ENCODE measurements around the gene OR10G8. TPM values are rescaled to one million over a fixed set of nuclear protein-coding genes. Genes with fewer than 3 reads are reported as not detected.

The OR10G8 gene
- total RNA-seq, 1 experiment from 2014 or later, result not detected

- H2AK5ac ChIP-seq (ENCODE audit: insufficient read length, low read length), result no peak overlapping the region
- no peak overlapping the region for H2BK5ac ChIP-seq (ENCODE audit: insufficient read length, low read length)
- Mint-ChIP-seq H3K27ac (no peak overlapping the region), H3K9me3 (no peaks in the 10 kb centered on the region; a peak in 1 of 5 replicates), H3K36me3 (ENCODE audit: insufficient read depth in 1 of 3, low read depth in 3 of 3) (no peaks in the 10 kb centered on the region), H3K4me1 (peaks cover 0 to 8% of the 10 kb centered on the region in 2 experiments; a peak in 2 of 4 replicates), H3K27me3 (ENCODE audit: low read depth) (no peaks in the 10 kb centered on the region), H3K4me3 (no peak overlapping the region)
- H4K5ac ChIP-seq (ENCODE audit: insufficient read length, low read depth, low read length), result no peak overlapping the region
- no peak overlapping the region for H4K8ac ChIP-seq (replicated peaks; ENCODE audit: insufficient read length, low read depth, low read length)
- no peak for DNase-seq
- H2AFZ ChIP-seq (ENCODE audit: low read length), result no peak overlapping the region
- TF ChIP-seq CTCF (conservative IDR thresholded peaks at IDR 0.05), result no peak
- H3K4ac ChIP-seq (ENCODE audit: low read depth, low read length), result no peak overlapping the region
- H3K4me2 ChIP-seq (ENCODE audit: insufficient read depth, insufficient read length, low read length), result no peak overlapping the region
- no peak overlapping the region for H3T11ph ChIP-seq (ENCODE audit: low read length)
- H3K14ac ChIP-seq (ENCODE audit: insufficient read depth, low read length), result no peak overlapping the region
- no peaks in the 10 kb centered on the region for H3K9me3 ChIP-seq (ENCODE audit: control insufficient read depth, low read depth, low read length)
- H2BK120ac ChIP-seq (ENCODE audit: low read depth, low read length, poor library complexity, severe bottlenecking), result no peak overlapping the region
- H3K27me3 ChIP-seq (ENCODE audit: insufficient read depth, low read length), result no peaks in the 10 kb centered on the region
- no peak overlapping the region for H3K23ac ChIP-seq (ENCODE audit: insufficient read length, low read depth, low read length)
- H2BK15ac ChIP-seq (ENCODE audit: low read depth, low read length), result no peak overlapping the region
- H3K18ac ChIP-seq (ENCODE audit: insufficient read length, low read depth, low read length), result no peak overlapping the region
- no peak overlapping the region for H2BK12ac ChIP-seq (ENCODE audit: insufficient read length, low read depth, low read length)
- no peaks in the 10 kb centered on the region for H3K79me1 ChIP-seq (ENCODE audit: insufficient read depth, low read depth, low read length, poor library complexity, severe bottlenecking)
- H4K91ac ChIP-seq (ENCODE audit: insufficient read length, low read depth, low read length), result no peak overlapping the region
- H3K4me1 ChIP-seq (ENCODE audit: insufficient read depth, low read length), result no peaks in the 10 kb centered on the region
- H3K9ac ChIP-seq (ENCODE audit: extremely low read depth, insufficient read length, low read length), result no peak overlapping the region
- no peak overlapping the region for H2BK20ac ChIP-seq (ENCODE audit: low read depth, low read length, poor library complexity, severe bottlenecking)
- no peak overlapping the region for H3K27ac ChIP-seq (ENCODE audit: insufficient read length, low read depth, low read length)
- H3K79me2 ChIP-seq (ENCODE audit: insufficient read depth, low read length), result no peaks in the 10 kb centered on the region
- WGBS (ENCODE audit: extremely low coverage, insufficient read length, low lambda C conversion rate), result no CpG with 5 or more reads among the region's 4 CpGs
- H4K20me1 ChIP-seq (ENCODE audit: control insufficient read depth, insufficient read depth, insufficient read length), result no peaks in the 10 kb centered on the region
- H3K23me2 ChIP-seq (ENCODE audit: insufficient read length, low read depth, low read length, poor library complexity, severe bottlenecking), result no peaks in the 10 kb centered on the region
- no peak overlapping the region for H3K56ac ChIP-seq (ENCODE audit: insufficient read length, low read depth, low read length)
Measured at GRCh38 chr11:124043420-124043819, 16.8 kb downstream of the OR10G8 start.
